GM12872 (cell line): ENCODE results near the gene PRODH2.

ENCODE experiments used
- CTCF ChIP-seq: IDR thresholded peaks from 3 replicates; pipeline ENCODE4 v1.5.1; 2011; ENCODE audit warnings: low read depth, mild to moderate bottlenecking, low read length, moderate library complexity; ENCODE audit not compliant: insufficient read depth

PRODH2 gene

GRCh38 chr19:35846038-35846668 lies 33.5 kb upstream of the PRODH2 start:
- no peak for TF ChIP-seq CTCF

GRCh38 chr19:35845215-35846037 lies 32.8 kb upstream of the PRODH2 start:
- TF ChIP-seq CTCF, result no peak

- no peak for TF ChIP-seq CTCF
Observed at GRCh38 chr19:35844482-35845214, 32.0 kb upstream of the PRODH2 start.

GRCh38 chr19:35843676-35844481 lies 31.2 kb upstream of the PRODH2 start:
- no peak for TF ChIP-seq CTCF

GRCh38 chr19:35842666-35843272 lies 30.1 kb upstream of the PRODH2 start:
- no peak for TF ChIP-seq CTCF

- TF ChIP-seq CTCF, result no peak
Observed at GRCh38 chr19:35841961-35842595, 29.4 kb upstream of the PRODH2 start.
